CD4-positive, alpha-beta T cell treated with Interleukin-1 beta for 1 hour (primary cell): Measurements from ENCODE around the gene CACUL1.
"Not testable (repeated sequence)": the region's sequence is repeated elsewhere in the genome, so short reads cannot be mapped to it uniquely, and the experiment has no call there.

Experiments used
- DNase-seq, 2 donors: peaks; one replicate each; pipeline ENCODE4 v3.0.0-alpha.2; 2020 to 2022

The CACUL1 gene

DNA sequence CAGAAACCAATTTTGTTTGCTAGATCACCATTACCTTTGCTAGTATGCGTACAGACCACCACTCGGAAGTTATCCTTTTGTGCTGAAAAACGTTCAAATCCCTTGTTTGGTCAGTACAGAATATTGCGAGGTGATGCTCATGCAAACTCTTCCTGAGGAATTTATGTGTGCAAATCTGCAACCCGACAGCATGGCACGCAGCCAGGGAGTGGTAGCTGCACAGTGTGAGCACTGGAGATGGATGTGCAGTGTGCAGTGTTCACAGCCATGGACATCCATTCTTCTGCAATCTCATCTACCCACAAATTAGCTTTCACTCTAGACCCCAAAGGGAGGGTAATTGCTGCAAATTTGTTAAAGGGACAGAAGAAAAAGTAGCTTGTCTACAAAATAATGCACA is 72.2 kb downstream of the CACUL1 start:
- no peak for DNase-seq

DNA sequence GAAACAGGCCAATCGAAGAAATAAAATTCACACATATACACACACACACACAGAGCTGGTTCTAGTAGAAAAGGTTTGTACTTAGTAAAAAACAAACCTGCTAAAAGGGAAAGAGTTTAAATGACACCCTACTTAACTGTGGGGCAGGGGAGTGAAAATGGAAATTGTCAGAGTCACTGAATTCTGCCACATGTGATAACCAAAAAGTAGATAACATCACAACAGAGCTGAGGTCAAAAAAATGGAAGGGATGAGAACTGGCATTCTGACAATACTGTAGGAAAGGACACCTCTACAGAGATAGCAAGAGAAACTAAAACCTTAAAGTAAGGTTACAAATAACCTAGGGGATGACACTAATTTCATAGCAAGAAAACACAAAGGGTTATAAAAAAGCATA is 74.6 kb downstream of the CACUL1 start:
- DNase-seq: no peak

DNA sequence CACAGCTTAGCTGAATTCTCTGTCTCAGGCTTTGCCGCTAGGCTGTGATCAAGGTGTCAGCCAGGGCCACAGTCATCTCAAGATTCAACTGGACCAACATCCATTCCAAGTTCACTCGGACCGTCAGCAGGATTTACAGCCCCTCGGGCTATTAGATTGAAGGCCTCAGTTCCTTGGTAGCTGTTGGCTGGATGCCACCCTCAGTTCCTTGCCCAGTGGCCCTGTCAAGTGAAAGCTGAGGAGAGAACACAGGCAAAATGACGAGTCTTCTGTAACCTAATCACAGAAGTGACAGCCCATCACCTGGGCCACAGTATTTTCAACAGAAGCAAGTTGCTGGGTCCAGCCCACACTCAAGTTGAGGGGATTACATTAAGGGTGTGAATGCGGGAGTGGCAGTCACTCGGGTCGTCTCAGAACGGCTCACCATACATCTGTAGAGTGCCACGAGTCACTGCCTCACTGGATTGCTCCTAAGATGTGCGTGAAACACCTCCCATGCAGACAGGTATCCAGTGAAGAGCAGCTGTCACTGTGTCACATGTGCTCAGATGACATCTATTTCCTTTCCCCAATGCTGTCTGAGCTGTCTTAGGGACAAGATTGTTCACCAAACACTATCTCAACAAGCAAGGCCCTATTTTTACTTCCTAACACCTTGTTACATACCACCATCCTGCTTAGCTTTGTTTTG is 80.4 kb downstream of the CACUL1 start:
- no peak for DNase-seq

DNA sequence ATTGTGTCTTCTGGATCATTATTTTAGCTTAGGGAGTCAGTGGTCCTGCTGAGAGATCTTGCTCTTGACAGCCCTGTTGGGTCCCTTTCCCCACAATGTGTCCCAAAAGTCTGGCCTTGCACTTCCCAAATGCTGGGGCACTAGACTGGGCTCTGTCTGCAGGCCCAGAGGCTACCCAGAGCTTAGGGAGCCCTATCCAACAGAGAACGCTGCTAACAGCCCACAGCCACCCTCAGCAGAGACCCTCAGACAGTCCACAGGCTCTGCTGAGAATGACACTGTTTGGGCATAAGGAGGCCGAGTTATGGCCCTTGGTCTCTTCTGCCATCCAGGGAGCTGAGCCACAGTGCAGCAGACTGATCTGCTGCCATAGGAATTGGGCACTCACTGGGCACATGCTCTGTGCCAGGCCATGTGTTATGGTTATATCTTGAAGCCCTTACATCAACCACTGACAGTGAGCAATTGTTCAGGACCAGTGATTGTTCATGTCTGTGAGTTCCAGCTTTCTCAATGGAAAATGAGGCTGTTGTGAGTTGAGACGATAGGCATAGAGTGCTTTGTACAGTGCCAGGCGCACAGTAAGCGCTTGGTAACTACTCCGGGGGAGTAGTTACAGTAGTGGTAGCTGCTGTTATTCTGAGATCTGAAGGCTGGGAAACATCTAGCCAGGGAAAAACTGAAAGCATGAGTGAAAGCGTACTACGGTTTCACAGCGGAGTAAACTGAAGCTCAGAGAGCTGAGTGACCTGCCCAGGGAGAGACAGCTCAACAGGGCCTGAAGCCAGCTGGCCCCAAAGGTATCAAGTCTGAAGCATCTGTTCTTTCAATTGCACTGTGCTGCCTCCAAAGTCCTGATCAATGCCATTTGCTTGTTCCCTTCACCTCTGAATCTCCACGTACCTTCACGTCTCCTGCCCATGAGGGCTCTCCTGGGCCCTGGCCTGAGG is 81.7 kb downstream of the CACUL1 start:
- no peak for DNase-seq

DNA sequence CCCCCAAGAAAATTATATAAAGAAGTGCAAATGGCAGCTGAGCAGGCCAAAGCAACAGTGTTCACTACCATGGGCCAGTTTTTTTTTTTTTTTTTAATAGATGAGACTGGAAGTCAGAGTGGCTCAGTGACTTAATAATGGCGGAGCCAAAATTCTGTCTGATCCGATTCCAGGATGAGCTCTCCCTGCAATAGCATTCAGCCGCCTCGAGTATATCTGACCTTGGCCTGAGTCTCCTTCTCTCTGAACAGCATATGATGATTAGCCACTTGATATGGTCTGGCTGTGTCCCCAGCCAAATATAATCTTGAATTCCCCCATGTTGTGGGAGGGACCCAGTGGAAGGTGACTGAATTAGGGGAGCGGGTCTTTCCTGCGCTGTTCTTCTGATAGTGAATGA is 82.6 kb downstream of the CACUL1 start:
- DNase-seq: no peak

- not testable (repeated sequence) for DNase-seq
Measured at GRCh38 chr10:118671221-118671620, 83.5 kb downstream of the CACUL1 start.

GRCh38 chr10:118670472-118671124 is 84.2 kb downstream of the CACUL1 start:
- no peak for DNase-seq

DNA sequence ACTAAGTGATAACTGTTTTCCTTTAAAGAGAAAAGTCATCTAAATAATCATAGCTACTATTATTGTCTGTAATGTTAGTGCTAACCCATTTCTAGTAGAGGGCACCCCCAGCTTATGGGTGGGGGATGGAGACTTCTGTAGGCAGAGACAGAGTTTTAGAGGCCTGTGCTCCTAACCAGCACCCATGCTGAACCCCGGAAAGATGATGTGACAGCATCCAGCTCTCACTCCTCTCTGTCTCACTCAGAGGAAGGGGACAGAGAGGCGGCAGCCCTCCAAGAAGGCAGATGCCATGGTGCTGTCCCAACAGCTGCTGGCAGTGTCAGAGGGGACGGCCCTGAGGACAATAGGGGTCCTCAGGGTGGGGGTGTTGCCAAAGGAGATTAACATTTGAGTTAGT is 84.9 kb downstream of the CACUL1 start:
- DNase-seq: no peak

- peak; percentile 8 to 15 for DNase-seq
Measured at GRCh38 chr10:118669020-118669791, 85.6 kb downstream of the CACUL1 start.

GRCh38 chr10:118668228-118668952 is 86.4 kb downstream of the CACUL1 start:
- DNase-seq: no peak

- DNase-seq: no peak
Measured at GRCh38 chr10:118667732-118668131, 87.0 kb downstream of the CACUL1 start.

DNA sequence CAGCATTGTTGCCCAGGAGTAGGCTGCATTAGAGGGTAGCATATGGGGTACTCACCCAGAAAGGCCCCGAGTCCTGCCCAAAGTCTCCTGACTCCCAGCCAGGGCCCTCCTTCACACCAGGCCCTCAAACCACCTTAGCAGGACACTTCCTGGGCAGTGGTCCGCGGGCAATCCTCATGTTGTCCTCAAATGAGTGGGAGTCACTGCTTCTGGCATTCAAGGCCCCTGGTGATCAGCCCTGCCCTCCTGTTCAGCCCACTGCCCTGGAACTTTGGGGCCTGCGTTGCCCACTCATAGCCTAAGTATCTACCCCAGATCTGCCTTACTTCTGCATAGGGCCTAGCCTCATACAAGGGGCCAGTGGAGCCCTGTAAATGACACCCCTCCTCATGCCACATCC is 88.4 kb downstream of the CACUL1 start:
- DNase-seq: no peak

DNA sequence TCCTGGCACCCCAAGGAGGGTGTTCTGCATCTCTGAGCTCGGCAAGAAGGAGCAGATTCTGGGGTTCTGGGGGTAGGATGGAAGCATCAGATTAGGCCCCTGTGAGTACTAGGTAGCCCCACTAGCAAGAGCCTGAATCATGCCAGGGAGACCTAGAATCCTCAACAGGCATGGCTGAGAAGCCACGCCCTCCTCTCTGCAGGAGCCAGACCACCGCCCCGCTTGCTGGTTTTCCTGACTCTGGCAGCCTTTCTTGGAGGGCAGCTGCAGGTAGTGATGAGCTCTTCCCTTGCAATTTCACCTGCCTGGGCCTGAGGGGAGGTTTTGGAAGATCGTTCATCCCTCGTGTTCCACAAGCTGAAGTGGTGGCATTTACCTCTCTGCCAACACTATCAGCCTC is 90.4 kb downstream of the CACUL1 start:
- no peak for DNase-seq

DNA sequence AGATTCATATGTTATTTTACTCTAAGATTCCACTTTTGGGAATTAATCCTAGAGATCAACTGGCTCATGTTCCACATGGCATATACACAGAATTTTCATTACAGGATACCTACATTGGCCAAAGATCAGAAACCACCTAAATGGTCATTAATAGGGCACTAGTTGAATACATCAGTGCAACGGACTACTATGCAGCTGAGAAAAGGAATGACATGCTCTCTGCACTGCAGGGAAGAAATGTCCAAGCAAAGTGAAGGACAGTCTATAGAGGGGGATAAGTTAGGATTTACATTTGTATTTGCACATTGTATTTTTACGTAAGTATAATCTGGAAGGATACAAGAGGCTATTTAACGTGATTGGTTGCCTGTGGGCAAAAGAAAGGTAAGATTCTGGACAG is 91.6 kb downstream of the CACUL1 start:
- no peak for DNase-seq

DNA sequence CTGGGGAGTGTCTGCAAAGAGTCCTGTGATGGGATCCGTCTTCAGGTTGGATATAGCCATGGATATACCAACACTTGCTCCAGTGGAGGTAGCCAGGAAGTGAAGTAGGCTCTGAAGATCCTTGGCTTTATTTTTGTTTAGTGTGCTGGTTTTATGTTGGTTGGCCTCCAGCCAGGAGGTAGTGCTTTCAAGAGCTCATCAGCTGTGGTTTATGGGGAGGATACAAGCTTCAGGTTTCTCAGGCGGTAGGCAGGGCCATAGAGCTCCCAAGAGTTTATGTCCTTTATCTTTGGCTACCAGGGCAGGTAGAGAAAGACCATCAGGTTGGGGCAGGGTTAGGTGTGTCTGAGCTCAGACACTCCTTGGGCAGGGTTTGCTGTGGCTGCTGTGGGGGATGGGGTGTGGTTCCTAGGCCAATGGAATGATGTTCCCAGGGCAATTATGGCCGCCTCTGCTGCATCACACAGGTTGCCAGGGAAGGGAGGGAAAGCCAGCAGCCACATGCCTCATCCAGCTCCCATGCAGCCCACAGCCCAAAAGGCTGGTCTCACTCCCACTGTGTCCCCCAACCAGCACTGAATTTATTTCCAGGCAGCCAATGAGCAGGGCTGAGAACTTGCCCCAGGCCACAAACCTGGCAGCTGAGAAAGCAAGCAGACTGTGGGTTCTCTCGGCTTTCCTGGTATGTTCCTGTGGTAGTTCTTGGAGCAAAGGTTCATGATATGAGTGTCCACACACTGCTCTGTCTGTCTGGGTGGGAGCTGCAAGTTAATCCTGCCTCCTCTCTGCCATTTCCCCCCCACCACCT is 92.3 kb downstream of the CACUL1 start:
- peak in 1 of 2 donors; percentile 19 for DNase-seq

DNA sequence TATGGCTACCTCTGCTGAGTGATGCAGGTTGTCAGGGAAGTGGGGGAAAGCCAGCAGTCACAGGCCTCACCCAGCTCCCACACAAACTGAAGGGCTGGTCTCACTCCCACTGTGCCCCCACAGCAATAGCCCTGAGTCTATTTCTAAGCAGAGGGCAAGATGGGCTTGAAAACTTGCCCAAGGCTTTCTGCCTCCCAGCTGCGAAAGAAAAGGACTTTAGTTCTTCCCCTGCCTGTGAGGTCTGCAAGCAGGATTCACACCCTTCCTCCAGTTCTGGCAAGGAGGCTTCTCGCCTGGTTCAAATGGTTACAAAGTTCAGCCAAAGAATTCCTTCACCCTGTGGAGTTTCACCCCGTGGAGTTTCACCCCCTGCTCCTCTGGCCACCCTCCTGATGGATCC is 96.0 kb downstream of the CACUL1 start:
- DNase-seq: no peak

DNA sequence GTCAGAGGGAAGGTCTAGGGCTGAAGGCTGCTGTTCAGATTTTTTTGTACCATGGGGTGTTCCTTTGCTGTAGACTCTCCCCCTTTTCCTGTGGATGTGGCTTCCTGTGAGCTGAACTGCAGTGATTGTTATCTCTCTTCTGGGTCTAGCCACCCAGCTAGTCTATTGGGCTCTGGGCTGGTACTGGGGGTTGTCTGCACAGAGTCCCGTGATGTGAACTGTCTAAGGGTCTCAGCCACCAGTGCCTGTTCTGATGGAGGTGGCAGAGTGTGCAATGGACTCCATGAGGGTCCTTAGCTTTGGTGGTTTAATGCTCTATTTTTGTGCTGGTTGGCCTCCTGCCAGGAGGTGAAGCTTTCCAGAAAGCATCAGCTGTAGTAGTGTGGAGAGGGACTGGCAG is 96.6 kb downstream of the CACUL1 start:
- DNase-seq: peak; percentile 4 to 43

GRCh38 chr10:118645294-118645693 is 109.5 kb downstream of the CACUL1 start:
- not testable (repeated sequence) for DNase-seq

DNA sequence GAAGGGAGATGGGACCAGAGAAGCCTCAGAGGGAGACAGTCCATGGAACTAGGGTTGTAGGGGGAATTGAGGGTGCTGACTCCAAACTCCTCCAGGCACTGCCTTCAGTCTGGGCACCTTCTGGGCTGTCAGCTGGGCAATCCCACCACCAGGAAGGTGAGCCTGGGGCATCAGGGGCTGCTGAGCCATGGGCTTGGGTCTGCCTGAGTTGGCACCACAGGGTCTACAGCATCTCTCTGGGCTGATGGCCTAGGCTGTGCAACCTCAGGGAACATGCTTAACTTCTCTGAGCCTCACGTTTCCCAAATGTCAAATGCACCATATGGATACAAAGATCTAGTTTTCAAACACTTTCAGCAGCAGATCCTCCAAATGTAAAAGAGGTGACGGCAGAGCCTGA is 112.5 kb downstream of the CACUL1 start:
- DNase-seq: no peak

DNA sequence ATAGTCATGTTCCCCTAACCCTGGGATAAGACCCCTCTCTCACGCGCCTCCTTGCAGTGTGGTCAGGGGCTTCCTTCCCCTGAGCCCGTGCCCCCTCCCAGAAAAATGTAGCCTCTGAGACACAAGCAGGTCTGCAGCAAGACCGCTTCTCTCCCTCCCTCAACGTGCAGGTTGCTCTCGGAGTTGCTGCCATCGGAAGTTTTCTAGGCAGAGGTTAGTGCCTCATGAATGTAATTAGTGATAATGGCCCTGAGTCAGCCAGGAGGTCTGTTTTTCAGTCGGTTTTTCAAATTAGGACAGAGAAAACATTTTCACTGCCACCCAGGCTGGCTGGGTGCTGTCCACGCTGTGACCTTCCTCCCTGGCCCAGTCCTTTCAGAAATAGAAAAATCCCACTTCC is 116.1 kb downstream of the CACUL1 start:
- DNase-seq: no peak

- no peak for DNase-seq
Measured at GRCh38 chr10:118635674-118636402, 118.9 kb downstream of the CACUL1 start.
